Measurements from ENCODE around the gene GCSH. TPM values are rescaled to one million over a fixed set of nuclear protein-coding genes. Genes with fewer than 3 reads are reported as not detected.

The GCSH gene
- 36.3 to 63.7 TPM (median 52.9 TPM) in 5 replicates for total RNA-seq (2022; extraction: Qiagen RNA extraction; ENCODE audit: low read depth)

GRCh38 chr16:81095953-81096714, at the start of gene GCSH:
Gene GCSH (minus strand): TSS chr16:81096395. CDS start chr16:81096278, 117 bp downstream.

GRCh38 chr16:81077076-81077940, 18.9 kb downstream of the GCSH start, which contains the start of gene C16orf46:
Gene C16orf46 (minus strand): TSS chr16:81077238. CDS start chr16:81063955, 13,283 bp downstream.

GRCh38 chr16:81035398-81035974, 60.7 kb downstream of the GCSH start, which contains the start of gene ATMIN:
Gene ATMIN (plus strand): TSS chr16:81035842. CDS start chr16:81035871, 29 bp downstream.

Other genes with a start within 250 kb of the GCSH start
- 114 to 132 TPM (median 120 TPM) in 5 replicates for gene CMC2, start 89.5 kb downstream of the GCSH start, total RNA-seq (2022; extraction: Qiagen RNA extraction; ENCODE audit: low read depth)
- gene CENPN, start 89.2 kb downstream of the GCSH start, total RNA-seq (2022; extraction: Qiagen RNA extraction; ENCODE audit: low read depth) = 62.7 to 149 TPM (median 68.8 TPM) in 5 replicates
- 28.5 to 33.1 TPM (median 30.4 TPM) in 5 replicates for gene ATMIN, start 60.6 kb downstream of the GCSH start, total RNA-seq (2022; extraction: Qiagen RNA extraction; ENCODE audit: low read depth)
- gene C16orf46, start 19.2 kb downstream of the GCSH start, total RNA-seq (2022; extraction: Qiagen RNA extraction; ENCODE audit: low read depth) = 0.26 to 1.4 TPM (median 0.86 TPM) in 5 replicates
- gene BCO1, start 142.3 kb upstream of the GCSH start, total RNA-seq (2022; extraction: Qiagen RNA extraction; ENCODE audit: low read depth) = 0.80 to 1.7 TPM (median 1.2 TPM) in 5 replicates
- gene GAN, start 218.6 kb upstream of the GCSH start, total RNA-seq (2022; extraction: Qiagen RNA extraction; ENCODE audit: low read depth) = 1.5 to 3.3 TPM (median 2.5 TPM) in 5 replicates